GM21526 (cell line): ENCODE data around the gene HEY2.
"Not testable (repeated sequence)": the region's sequence is repeated elsewhere in the genome, so short reads cannot be mapped to it uniquely, and the experiment has no call there.

ENCODE experiments used
- ATAC-seq: cut with Tn5 transposase; IDR thresholded peaks from one replicate; pipeline ENCODE4 v1.9.1; 2021; ENCODE audit warnings: moderate library complexity; ENCODE audit not compliant: unreplicated experiment, low FRiP score

Gene HEY2

DNA sequence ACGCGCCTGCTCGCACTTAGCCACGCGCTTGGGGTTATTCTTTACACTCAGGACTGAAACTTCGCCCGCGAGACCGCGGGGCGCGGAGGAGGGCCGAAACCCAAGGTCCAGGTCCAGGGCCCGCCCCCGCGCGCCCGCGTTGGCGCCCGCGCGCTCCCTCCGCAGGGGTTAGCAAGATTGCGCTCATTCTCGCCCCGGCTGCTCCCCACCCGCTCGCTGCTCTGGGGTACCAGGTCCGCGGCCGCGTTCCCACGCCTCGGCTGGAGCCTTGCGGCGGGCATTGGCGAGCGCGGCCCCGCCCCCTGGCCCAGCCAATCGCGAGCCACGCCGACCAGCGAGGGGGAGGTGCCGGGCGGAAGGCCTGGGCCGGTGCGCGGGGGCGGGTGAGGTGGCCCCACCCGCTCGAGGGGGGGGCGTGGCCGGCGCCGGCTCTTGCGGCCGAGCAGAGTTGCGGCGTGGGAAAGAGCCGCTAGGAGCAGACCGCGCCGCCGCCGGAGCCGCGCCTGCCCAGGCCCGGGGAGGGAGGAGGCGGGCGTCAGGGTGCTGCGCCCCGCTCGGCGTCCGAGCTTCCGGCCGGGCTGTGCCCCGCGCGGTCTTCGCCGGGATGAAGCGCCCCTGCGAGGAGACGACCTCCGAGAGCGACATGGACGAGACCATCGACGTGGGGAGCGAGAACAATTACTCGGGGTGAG is at the start of gene HEY2:
HEY2 (plus strand) TSS at position 460 of the 692 bp plus-strand sequence; CDS start at position 605, 145 bp downstream.
- peak; percentile 76 for ATAC-seq

DNA sequence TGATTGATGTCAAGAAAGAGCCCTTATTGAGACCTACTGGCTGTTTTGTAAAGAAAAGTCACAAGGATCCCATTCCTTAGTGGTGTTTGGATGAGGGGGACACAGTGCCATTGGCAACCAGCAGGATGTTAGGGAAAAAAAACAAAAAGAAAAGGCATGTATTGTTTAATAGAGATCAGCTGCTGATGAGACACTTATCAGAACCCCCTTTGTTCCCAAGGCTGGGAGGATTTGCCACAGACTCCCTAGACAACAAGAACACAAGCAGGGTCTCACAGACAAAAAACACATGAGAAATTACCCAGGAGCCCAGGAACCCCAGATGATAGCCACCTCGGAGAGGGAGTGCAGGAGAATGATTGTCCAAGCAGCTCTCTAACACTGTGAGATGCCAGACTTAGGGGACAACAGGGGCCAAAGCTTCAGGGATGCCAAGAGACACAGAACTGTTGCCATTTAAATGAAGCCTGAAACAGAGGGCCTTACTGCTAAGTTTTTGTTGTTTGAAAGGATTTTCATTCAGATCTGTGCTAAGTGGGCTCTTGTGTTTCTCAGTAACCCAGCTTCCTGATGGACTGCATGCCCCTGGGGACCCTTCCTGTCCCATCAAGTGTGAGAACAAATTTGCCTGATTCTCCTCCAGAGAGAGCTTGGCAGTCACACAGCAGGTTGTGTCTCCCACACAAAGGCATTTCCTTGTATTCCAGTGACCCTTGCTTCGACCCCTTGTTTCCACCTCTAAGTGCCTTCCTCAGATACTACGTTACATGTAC is 48.7 kb upstream of the HEY2 start:
- ATAC-seq: no peak

DNA sequence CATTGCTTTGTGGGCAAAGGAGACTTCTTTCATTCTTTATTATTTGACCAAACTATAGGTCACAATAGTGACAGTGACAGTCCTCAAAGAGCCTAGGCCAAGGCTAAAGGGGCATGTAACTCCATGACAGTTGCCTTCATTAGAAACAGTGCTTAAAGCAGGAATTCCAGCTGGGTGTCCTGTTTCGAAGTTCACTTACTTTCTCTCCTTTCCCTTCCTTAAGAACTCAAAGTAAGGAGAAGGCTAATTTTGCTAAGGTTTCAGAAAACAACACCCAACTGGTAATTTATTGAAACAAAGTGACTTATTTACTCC is 48.1 kb upstream of the HEY2 start:
- ATAC-seq: no peak

DNA sequence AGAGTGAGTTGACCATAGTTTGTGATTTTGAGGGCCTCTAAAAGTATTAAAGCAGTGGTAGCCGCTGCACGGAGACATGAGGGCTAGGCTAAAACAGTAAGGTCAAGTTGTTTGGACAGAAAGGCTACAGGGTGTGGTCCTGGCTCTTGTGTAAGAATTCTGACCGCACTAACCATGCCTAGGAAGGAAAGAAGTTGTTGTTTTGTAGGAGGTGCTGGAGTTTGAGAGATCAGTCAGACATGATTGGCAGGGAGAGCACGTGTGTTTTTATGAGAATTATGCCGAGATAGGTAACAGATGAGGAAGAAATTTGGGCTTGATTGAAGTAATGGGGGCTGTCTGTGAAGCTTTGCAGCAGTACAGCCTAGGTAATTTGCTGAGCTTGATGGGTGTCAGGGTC is 45.5 kb upstream of the HEY2 start:
- ATAC-seq: not testable (repeated sequence)

DNA sequence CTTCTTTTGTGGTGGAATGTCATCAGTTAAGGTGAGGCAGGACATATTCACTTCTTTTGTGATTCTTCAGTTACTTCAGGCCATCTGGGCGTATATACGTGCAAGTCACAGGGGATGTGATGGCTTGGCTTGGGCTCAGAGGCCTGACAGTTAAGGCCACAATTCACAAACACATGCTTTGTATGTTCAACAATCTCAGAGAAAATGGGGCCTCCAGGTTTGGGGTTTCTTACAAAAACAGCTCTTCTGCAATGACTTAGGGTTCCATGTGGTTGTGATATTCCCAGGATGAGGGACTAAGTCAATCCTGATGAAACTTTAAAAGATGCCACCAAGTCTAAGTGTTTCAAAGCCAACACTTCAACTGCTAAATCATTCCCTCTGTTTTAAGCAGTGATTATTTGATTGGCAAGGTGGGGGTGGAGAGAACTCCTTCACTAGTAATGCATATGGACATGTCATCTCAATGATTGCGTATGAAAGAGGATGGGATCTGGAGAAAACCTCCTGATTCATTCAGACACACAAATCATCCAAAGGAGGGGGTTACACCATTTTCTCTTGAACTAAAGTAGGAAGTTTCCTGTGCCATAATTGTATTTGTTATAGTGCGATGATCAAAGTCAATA is 41.7 kb upstream of the HEY2 start:
- no peak for ATAC-seq

DNA sequence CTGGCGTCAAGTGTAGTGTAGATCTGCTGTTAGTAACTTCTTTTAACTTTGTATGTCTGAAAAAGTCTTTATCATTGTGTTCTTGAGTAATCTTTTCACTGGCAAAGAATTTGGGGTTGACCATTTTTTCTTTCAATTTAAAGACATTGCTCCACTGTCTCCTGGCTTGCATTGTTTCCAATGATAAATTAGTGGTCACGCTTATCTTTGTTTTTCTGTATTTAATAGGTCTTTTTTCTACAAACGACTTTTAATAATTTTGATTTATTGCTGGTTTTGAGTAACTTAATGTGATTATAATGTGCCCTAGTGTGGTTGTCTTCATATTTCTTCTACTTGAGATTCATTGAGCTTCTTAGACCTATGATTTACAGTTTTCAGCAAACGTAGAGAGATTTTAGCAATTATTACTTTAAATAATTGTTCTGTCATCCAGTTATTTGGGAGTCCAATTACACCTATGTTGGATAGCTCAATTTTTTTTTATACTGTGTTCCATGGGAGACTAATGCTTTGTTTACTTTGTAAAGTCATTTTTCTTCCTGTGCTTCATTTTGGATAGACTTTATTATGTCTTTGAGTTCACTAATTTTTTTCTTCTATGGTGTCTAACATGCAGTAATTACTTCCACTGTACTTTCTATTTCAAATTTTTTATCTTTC is 38.3 kb upstream of the HEY2 start:
- no peak for ATAC-seq

DNA sequence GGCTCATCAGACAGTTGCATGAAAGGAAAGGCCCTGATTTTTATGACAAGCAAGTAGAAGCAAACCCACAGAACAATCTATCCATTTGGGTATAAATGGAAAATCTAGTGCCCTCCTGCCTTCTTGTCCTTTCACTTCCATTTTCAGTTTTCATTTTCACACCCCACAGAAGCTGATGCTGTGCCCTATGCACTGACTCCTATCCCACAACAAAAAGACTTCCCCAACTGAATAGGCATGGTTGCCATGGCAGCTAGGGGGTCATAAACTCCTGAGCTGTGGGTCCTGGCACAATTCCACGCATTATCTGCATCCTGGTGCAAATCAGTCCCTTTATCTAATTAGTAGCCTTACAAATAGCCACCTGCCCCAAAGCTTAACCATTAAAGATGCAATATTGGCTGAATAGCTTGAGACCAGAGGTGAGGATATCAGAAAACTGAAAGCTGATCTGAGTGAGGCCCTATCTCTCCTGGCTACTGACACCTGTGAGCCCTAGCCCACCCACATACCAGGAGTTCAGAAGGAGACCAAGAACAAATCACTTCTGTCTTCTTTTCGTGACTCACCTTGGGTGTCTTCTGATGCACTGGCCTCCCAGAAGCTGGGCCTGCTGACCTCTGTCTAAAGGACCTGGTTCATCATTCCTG is 34.9 kb upstream of the HEY2 start:
- ATAC-seq: peak; percentile 67

DNA sequence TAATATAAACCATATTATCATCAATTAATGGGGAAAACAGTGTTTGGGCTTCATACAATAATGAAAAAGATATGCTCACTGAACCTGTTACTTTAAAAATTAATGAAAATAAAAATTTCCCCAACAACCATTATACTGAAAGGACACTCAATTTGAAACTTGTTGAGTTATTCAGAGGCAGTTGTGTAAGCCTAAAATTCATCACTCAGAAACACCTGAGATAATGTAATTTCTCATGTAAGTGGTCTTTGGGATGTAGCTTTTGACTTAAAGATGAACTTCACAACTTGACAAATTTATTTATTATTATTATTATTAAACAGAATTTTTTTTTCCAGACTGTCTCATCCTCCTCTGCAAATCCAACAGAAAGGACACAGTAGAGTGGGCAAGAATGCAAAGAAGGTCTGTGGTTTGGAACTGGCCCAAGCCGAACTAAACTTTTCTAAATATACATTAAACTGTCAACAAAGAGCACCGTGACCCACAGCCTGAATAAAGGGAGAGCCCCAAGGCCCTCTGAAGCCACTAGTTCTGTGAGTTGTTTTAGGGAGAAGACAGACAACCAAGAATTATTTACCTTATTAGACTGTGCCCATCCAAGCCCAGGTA is 32.2 kb upstream of the HEY2 start:
- peak; percentile 83 for ATAC-seq

DNA sequence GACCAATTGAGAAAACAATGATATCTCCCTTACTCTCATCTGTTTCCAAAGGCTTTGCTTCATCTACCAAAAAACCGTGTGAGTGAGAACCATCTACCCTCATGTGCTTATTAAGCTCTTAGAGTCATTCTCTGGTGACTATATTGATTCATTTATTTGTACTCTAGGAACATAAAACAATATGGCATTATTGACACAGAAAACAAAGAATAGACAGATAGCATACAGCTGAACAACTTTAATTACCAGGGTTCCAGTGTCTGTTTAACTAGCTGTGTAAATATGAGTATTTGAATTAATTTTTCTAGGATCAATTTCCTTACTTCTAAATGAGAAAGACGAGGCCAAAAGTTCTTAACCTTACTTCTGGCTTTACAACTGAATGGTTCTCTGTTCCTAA is 31.3 kb upstream of the HEY2 start:
- ATAC-seq: no peak

DNA sequence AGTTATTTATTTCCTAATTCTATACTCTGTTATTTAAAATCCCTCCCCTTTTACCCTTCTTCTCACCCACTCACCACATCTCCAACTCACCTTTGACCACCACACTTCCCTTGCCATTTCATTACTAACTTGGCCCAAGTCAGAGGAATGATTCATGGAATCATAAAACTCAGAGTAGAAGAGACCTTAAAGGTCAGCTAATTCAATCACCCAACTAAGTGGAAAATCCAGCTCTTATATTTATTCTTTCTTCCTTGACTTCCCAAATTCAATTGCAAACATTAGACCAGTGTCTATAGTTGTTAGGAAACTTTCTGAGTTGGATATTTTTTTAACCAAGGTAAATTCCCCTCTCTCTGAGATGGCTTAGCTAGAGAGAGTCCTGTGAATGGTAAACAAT is 26.5 kb upstream of the HEY2 start:
- no peak for ATAC-seq

DNA sequence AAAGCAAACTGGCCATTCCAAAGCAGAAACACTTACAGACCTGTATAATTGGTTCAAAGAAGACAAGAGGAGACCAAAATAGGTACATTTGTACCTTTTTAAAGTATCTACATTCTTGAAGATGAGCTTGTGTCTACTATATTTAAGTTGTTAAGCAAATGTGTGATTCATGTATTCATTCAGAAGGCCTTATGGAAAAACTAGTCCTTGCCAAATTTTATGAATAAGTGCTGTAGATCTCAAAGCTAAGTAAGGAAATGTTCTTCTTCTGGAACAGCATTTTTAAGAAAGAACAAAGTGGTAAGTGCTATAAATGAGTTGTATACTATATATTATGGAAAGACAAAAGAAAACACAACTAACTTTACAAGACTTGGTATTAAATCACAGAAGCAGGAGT is 22.2 kb upstream of the HEY2 start:
- no peak for ATAC-seq

DNA sequence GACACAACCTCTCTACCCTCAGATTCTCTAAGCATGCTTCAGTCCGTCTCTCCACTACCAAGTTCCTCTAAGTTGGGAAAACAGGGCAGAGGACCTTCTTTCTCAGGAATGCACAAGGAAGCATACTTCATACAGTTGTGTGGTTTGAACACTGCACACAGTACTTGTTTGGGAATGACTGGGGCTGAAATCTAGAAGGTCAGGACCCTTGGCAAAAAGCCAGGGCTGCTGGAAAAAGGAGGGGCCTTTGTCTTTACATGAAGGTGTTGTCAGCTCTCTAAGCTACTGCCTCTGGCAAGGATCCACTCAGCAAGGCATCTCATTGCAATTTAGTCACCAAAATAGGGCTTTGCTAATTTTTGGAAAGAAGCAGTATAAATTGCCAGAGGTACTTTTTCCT is 20.7 kb upstream of the HEY2 start:
- no peak for ATAC-seq

DNA sequence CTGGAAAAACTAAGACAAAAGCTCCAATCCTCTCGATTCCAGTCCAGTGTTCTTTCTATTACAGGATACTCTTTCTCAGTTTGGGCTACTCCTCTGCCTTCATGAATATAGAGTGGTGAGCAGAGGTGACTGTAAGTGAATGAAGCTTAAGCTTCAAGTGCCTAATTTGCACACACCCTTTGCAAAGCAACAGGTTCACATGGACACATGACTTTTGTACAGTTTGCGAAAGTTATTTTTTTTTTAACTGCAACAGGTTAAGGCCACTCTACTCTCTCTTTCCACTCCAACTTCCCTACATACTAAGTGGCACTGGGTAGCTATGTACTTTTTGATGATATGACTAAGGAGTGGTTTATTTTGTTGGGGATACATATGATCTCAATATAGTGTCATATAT is 19.4 kb upstream of the HEY2 start:
- ATAC-seq: no peak

DNA sequence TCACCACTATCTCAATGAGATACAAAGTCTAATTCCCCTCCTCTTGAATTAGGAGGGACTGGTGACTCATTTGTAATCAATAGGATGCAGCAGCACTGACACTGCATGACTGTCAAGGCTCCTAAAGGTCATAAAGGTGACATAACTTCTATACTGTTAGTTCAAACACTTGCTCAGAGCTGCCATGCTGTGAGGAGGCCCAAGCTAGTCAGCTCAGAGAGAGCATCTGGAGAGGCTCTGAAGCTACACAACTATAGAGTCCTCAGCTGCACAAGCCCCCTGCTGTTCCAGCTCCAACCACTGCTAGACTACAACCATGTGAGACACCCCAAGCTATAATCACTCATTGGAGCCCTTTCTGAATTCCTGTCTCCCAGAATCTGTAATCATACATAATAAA is 17.0 kb upstream of the HEY2 start:
- peak; percentile 66 for ATAC-seq

DNA sequence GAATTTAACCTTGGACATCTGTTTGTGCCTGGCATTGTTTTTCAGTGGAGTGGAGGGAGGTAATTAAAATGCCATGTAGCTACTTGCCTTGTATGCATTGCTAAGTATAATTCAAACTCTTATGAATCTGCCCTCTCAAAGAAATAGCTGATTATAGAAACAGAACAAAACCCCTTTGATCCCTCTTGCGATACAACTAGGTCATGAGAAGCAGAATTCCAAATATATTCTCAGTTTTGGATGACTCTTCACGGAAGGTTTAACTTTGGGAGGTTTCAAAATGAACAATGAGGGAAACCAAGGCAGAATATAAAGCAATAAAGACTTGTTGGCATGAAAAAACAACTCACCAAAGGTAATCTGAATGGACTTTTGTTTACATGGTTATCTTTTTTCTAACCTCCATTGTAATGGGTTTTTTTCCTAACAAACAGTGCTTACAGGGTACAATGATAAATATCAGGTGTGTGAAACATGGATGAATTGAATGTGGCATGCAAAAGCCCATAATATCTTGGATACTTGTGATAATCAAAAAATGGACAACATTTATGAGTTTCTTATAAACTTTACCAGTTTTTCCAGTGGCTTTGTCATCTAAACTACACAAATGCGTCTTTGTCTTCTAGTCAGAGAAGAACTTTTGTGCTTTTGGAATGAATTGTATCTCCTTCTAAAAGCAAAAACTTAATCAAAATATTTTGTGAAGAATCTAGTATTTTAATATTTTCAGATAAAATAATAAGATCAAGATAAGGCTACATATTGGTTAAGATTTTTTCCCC is 15.7 kb upstream of the HEY2 start:
- no peak for ATAC-seq

DNA sequence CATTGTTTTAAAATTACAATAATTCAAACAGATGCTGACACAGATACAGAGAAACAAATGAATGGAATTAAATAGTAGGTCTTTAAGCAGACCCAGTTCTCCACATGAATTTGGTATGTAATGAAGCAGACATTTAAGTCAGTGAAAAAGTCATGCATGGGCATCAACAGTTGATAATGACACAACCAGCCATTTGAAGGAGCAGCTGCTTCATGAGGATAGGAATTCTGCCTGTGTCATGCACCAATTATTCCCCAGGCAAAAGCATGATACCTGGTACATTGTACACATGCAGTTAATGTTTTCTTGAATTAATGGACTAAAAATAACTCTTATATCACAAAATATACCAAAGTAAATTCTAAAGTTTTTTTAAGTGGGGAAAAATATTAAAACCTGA is 11.2 kb upstream of the HEY2 start:
- no peak for ATAC-seq

DNA sequence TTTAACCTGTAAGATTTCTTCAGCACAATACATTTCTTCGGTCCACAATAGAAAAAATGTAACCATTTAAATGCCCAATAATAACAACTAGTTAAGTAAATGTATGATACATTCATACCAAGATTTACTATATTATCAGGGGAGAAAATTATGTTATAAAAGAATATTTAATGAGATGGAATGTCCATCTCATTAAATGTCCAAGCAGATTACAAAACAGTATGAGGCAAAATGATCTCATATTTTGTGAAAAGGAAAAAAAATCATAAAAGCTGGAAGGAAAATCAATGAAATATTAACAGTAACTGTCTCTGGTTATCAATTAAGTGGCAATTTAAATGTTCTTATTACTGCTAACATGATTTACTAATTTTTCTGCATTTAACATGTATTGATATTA is 10.1 kb upstream of the HEY2 start:
- no peak for ATAC-seq

DNA sequence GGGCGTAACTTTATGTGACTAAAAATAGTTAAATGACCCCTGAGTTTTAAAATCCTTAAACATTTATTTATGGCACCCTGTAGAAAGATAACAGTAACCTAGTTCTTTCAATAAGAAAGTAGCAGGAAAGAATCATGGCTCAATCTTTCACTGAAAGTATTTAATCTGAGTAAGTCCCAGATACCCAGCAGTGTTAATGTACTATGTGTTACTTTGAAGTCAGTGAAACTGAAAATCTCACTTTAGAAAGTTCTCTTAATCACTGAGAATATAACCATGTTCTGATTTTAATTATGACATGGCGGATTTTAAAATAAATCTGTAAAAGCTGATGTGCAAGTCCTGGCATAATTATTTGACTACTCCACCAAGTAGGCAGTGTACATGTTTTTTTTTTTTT is 8.1 kb upstream of the HEY2 start:
- ATAC-seq: no peak

DNA sequence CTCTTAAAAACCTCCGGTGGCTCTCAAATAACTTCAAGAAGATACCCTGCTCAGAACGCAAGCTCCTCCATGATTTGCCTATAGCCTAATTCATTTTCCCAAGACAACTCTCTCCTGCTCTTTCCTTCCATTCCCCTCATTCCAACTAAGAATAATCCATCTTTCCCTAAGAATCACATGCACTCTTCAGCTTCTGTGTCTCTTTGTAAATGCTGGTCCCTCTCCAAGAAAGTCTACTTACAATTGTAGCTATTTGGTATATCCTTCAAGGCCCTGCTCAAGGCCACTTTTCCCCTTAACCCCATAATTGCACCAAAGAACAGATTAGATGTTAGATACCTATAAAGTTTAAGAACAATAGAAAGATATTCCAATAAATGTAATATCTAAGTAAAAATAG is 7.4 kb upstream of the HEY2 start:
- no peak for ATAC-seq
